Activated CD8-positive, alpha-beta memory T cell treated with anti-CD3 and anti-CD28 coated beads, Interleukin-2, amount 50 U/mL, for 24 hours (primary cell): ENCODE measurements around the gene UBA52.

Experiments
- DNase-seq: peaks from one replicate; pipeline ENCODE4 v3.0.0-alpha.2; 2020; ENCODE audit errors: extremely low read depth

The UBA52 gene

GRCh38 chr19:18608102-18608804 is 36.6 kb downstream of the UBA52 start:
- DNase-seq: no peak

- no peak for DNase-seq
These were observed 37.4 kb downstream of the UBA52 start for GRCh38 chr19:18608805-18609716.

GRCh38 chr19:18609717-18610051 is 38.0 kb downstream of the UBA52 start:
- no peak for DNase-seq

- DNase-seq: no peak
These were observed 38.5 kb downstream of the UBA52 start for GRCh38 chr19:18610245-18610555.

GRCh38 chr19:18610556-18611326 is 39.1 kb downstream of the UBA52 start:
- no peak for DNase-seq

- no peak for DNase-seq
These were observed 39.8 kb downstream of the UBA52 start for GRCh38 chr19:18611327-18612050.

- DNase-seq: no peak
These were observed 40.6 kb downstream of the UBA52 start for GRCh38 chr19:18612051-18612771.

- no peak for DNase-seq
These were observed 41.3 kb downstream of the UBA52 start, which contains the start of gene TMEM59L for GRCh38 chr19:18612772-18613588. Gene TMEM59L, plus strand, starts transcription at chr19:18612870. Its CDS starts 89 bp downstream, at chr19:18612959.

- DNase-seq: no peak
These were observed 42.1 kb downstream of the UBA52 start for GRCh38 chr19:18613589-18614234.

GRCh38 chr19:18616023-18616422 is 44.4 kb downstream of the UBA52 start:
- no peak for DNase-seq

- DNase-seq: no peak
These were observed 45.9 kb downstream of the UBA52 start for GRCh38 chr19:18617562-18617961.

GRCh38 chr19:18618236-18618635 is 46.6 kb downstream of the UBA52 start:
- DNase-seq: no peak

GRCh38 chr19:18620311-18620710 is 48.7 kb downstream of the UBA52 start:
- no peak for DNase-seq

GRCh38 chr19:18620902-18621301 is 49.2 kb downstream of the UBA52 start:
- no peak for DNase-seq

- no peak for DNase-seq
These were observed 55.2 kb downstream of the UBA52 start for GRCh38 chr19:18626906-18627305.
